NCI-H748 (cell line): ENCODE data around the gene PKD1.
A peak's percentile ranks its signal among the peaks of the same experiment; 100 is the strongest.

Experiments
- DNase-seq: peaks from one replicate; lab custom pipeline; 2025; ENCODE audit not compliant: unreplicated experiment; lab: John Stamatoyannopoulos, UW

PKD1 gene

DNA sequence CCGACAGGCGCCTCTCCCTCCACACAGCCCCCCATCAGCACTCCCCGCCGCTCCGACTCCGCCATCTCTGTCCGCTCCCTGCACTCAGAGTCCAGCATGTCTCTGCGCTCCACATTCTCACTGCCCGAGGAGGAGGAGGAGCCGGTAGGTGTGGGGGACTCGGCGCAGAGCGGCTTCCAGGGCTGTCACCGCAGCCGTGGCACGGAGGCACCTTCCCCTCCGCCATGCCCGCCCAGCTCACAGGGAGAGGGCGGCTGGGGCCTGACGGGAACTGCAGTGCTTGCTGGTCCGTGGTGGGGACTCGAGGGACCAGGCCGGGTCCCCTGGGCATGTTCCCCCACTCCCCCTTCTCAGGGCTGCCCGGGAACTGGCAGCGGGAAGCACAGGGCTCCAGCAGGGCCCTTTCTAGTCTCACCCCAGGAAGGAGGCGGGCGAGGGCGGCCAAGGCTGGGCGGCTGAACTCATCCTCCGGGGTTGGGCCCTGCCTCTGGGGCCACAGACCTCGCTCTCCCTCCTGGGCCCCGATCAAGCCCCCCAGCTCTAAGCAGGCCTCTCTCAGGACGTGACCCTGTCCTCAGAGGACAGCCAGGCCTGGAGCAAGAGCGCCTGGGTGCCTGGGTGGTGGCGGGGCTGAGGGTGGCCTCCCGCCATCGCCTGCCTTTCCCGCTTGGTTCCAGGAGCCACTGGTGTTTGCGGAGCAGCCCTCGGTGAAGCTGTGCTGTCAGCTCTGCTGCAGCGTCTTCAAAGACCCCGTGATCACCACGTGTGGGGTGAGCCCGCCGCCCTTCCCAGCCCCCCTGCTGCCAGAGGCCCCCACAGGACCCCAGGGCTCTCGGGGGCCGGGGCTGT, 35.1 kb upstream of the PKD1 start:
- DNase-seq, result no peak

- DNase-seq, result no peak
These were observed 34.4 kb upstream of the PKD1 start for GRCh38 chr16:2170080-2170479.

GRCh38 chr16:2167068-2167638, 31.5 kb upstream of the PKD1 start:
- no peak for DNase-seq

DNA sequence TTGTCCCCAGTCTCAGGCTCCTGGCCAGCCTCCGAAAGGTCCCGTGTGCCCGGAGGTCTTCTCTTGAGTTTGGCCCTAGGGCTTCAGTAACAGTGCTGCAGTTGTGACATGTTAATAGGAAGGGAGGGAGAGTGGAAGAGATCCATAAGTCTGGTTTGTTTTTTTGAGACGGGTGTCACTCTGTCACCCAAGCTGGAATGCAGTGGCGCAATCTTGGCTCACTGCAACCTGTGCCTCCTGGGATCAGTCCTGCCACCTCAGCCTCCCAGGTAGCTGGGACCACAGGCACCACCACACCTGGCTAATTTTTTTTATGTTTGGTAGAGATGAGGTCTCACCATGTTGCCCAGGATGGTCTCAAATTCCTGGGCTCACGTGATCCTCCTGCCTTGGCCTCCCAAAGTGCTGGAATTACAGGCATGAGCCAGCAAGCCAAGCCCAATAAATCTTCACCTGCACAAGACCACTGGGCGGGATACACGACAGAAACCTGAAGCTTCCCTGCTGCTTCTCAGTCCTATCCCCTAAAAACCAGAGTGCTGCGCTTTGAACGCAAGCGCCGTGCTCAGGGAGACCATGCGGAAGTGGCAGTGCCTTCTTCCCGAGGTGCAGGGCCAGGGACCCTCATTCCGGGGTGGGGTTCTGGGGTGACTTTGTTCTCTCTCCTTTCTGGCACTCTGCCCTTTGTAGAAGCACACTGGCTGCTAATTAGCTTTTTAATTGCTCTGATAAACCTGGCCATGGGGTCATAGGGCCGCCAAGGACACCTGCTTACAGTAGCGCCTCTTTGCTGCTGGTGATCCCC, 30.8 kb upstream of the PKD1 start:
- no peak for DNase-seq

GRCh38 chr16:2165861-2166260, 30.2 kb upstream of the PKD1 start:
- no peak for DNase-seq

DNA sequence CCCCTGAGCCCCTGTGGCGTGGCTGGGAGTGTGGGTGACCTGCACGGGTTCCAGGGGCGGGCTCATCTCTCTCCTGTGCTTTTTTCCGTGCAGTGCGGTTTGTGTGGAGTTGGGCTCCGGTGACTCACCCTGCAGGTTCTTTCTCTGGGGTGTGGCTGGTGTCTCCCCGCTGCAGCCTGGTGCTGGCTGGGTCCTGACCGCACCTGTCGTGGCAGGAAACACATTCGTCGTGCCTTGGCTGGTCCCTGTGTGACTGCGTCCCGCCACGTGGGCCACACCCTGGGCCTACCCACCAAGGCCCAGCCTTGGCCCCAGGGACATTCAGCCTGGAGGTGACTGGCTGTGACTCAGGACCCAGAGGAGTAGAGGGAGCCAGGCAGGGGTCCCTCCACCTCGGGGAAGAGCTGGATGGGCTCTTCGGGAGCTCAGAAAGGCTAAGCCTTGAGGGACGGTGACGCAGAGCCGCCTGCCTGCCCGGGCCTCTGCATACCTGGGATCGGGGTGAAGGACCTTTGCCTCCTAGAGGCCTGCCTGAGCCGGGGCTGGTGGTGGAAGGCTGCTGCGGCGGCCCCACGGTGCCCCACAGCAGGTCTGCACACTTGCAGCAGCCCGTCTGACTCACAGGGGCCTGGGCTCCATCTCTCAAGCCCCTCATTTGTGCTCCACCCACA, 27.6 kb upstream of the PKD1 start:
- no peak for DNase-seq

GRCh38 chr16:2162676-2163118, 27.0 kb upstream of the PKD1 start:
- DNase-seq, result no peak

DNA sequence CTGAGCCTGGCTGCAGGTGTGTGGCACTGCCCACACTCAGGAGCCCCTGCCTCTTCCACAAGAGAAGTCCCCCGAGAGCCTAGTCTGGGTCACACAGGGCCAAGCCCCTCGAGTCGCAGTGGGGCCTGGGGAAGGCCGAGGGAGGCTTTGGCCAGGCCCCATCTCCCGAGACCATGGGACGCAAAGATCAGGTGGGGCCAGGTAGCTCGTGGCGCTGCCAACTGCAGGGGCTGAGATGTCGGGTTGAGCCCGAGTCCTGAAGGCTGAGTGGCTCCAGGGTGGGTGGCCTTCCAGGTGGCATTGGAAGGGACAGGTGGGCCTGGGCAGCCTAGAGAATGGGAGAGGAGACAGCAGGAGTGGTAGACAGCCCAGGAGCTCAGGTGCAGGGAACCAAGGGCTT, 26.2 kb upstream of the PKD1 start:
- no peak for DNase-seq

DNA sequence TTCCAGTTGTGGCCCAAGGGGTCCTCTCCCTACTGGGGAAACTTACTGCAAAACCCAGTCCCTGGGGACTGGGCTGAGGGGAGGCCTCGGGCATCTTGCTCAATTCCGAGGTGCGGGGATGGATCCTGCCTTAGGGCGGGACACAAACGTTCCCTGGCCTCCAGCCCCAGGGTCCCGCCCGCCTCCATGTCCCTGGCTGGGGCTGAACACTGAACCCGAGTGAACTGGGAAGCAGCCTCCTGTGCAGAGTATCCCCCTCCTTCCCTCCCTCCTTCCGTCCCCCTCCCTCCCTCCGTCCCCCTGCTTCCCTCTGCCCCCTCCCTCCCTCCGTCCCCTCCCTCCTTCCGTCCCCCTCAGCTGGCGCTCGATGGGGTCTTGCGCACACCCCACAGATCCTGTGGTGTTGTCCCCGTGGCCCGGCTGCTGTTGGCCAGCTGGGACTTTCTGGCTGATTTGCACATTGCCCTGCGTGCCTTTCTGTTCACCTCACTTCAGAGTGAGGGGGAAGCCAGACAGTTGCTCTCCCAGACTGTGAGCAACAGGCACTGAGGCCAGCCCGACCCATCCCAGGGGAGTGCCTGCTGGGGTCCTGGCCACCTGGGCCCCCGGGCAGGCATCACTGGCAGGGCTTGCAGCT, 25.3 kb upstream of the PKD1 start:
- DNase-seq, result no peak

- no peak for DNase-seq
These were observed 23.6 kb upstream of the PKD1 start for GRCh38 chr16:2159175-2159838.

DNA sequence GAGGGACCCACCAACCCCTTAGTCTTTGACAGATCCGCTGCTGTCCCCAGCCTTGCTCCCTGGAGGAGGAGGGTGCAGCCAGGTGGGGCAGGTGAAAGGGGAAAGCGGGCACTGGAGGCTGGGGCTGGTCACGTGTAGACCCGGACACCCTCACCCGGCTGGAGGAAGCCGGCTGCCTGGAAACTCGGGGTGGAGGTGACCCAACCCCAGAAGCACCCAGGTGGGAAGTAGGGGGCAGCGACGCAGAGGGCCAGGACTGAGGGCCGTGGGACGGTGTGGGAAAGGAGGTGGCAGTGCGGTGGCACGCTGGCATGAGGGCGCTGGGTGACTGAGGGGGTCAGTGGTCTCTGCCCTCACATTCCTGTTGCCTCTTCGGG, 22.6 kb upstream of the PKD1 start:
- DNase-seq, result no peak

GRCh38 chr16:2157480-2158261, 22.0 kb upstream of the PKD1 start:
- no peak for DNase-seq

- no peak for DNase-seq
These were observed 21.1 kb upstream of the PKD1 start for GRCh38 chr16:2156849-2157224.

DNA sequence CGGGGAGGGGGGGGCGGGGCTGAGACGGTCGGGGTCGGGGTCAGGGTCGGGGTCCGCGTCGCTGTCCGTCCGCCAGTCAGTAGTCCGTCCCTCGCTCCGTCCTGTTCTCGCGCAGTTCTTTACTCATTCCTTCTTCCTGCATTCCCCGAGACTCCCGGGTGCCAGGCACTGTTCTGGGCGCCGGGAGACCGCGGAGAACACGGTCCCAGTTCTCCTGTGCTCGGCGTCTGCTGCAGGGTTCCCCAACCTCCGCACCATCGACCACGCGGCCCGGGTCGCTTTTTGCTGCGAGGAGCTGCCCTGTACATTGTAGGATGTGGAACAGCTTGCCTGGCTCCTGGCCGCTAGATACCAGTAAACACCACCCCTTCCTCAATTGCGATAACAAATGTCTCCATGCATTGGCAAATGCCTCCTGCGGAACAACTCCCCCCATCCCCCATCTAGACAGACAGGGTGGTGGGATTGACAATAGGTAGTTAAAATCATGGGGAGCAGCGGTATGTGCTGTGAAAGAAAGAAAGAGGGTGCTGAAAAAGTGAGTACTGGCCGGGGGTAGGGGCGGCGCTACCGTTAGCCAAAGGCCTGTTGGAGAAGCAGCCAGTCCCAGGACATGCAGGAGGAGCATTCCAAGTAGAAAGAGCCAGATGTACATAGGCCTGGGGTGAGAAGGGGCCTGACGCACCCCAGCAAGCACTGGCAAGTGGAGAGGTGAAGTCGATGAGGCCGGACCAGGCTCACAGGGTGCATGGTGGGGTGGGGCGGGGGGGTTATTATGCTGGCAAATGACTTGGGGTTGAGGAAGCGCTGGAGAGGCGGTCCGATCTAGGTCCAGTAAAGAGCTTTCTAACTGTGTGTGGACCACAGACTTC, 20.5 kb upstream of the PKD1 start:
- no peak for DNase-seq

- peak; percentile 99 for DNase-seq
These were observed 19.6 kb upstream of the PKD1 start, which contains the start of gene TRAF7 for GRCh38 chr16:2155091-2155950. Gene TRAF7 (plus strand): TSS chr16:2155782. CDS start chr16:2163921, 8,139 bp downstream.

DNA sequence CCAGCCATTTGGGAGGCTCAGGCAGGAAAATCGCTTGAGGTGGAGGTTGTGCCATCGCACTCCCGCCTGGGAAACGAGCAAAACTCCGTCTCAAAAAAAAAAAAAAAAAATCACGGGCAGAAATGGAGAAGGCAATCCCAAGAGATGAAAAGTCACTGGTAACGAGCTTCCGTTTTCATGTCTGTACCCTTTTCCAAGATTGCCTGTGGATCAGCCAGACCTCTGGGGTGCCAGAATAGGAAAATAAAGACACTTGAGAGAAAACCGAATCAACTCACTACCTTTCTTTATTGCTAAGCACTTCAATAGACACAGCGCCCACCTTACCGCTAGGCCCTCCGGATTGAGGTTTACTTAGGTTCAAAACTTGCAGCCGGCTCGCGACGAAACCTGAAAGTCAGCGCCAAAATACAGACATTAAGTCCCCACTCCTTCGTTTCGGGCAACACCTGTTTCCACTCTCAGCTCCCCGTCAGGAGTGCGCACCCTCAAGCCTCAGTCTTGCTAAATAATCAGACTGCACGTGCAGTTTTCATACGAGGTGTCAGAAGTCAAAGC, 18.9 kb upstream of the PKD1 start:
- no peak for DNase-seq
